GM12872 (cell line): ENCODE data around the gene TMEM98.

Experiments
- TF ChIP-seq, protein P1 (sequence below): IDR thresholded peaks from 3 replicates; pipeline ENCODE4 v1.5.1; 2011; ENCODE audit warnings: low read depth, mild to moderate bottlenecking, low read length, moderate library complexity; ENCODE audit not compliant: insufficient read depth

TMEM98 gene

DNA sequence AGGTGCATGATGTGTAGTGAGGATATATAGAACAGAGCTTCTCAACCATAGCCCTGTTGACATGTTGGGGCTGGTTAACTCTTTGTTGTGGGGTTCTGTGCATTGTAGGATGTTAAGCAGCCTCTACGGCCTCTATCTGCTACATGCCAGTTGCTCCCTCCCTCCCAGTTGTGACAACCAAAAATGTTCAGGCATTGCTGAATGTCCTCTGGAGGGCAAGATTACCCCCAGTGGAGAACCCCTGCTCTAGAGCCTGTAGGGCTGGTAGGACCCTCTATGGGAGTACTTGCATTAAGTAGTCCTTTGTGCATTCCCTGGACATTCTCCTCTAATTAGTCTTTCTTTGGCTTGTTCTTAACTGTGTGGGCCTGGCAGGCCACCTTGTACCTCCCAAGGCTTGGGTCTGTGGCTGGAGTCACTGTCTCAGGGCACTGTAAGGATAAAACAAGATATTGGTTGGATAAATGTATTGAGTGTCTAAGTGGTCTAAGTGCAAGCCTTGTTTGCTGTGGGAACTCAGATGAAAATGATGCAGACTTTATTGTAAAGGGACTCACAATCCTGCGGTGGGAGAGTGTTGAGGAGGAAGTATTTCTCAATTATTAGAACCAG, 31.2 kb upstream of the TMEM98 start:
- TF ChIP-seq, protein P1, sequence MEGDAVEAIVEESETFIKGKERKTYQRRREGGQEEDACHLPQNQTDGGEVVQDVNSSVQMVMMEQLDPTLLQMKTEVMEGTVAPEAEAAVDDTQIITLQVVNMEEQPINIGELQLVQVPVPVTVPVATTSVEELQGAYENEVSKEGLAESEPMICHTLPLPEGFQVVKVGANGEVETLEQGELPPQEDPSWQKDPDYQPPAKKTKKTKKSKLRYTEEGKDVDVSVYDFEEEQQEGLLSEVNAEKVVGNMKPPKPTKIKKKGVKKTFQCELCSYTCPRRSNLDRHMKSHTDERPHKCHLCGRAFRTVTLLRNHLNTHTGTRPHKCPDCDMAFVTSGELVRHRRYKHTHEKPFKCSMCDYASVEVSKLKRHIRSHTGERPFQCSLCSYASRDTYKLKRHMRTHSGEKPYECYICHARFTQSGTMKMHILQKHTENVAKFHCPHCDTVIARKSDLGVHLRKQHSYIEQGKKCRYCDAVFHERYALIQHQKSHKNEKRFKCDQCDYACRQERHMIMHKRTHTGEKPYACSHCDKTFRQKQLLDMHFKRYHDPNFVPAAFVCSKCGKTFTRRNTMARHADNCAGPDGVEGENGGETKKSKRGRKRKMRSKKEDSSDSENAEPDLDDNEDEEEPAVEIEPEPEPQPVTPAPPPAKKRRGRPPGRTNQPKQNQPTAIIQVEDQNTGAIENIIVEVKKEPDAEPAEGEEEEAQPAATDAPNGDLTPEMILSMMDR: no peak

DNA sequence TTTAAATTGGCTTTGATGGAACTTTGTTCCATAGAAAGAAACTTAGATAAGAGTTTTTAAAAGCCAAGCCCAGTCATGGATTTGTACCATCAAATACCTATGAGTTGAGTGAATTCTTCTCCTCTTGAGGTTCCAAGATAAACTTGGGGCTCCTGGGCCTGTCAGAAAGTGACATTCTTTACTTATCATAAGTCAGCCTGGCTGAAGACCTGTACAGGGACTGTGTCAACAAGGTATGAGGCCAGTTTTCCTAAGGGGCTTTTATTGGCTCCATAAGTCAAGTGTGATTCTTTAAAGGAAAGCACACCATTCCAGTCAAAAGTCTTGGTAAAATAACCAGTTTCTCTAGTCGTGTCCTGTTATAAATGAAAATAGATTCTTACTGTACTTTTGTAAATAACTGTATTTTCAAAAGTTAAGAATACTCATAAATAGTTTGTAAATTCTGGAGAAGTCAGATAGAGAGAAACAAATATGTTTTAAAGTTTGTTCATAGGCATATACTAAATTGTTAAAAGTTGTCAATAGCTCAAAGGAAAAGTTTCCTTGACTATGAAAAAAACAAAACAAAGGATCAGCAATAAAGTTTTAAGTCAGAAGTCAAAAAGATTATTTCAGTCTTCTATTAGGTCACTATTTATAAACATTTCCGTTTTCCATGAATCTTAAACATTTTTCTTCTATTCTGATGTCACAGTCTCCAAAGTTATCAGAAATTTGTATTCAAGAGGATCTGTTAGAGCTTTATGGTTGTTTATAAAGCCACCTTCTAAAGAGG, 28.5 kb upstream of the TMEM98 start:
- TF ChIP-seq, protein P1: no peak

DNA sequence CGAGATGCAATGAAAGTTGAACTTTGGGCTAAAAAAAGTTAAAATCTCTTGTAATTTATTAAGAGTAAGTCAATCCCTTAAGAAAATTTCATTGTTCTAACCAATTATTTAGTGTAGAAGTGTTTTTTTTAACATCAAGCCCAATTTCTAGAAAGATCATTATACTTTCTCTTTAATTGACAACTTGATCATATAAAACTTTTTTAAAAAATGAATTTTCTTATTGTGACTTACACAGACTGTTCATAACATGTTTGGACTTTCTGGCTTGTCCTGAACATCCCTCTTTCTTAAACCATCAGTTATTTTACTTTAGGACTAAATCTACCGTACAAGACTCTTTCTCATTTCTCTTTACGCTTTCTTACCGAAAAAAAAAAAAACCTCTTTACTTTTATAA, 26.2 kb upstream of the TMEM98 start:
- TF ChIP-seq, protein P1: no peak

DNA sequence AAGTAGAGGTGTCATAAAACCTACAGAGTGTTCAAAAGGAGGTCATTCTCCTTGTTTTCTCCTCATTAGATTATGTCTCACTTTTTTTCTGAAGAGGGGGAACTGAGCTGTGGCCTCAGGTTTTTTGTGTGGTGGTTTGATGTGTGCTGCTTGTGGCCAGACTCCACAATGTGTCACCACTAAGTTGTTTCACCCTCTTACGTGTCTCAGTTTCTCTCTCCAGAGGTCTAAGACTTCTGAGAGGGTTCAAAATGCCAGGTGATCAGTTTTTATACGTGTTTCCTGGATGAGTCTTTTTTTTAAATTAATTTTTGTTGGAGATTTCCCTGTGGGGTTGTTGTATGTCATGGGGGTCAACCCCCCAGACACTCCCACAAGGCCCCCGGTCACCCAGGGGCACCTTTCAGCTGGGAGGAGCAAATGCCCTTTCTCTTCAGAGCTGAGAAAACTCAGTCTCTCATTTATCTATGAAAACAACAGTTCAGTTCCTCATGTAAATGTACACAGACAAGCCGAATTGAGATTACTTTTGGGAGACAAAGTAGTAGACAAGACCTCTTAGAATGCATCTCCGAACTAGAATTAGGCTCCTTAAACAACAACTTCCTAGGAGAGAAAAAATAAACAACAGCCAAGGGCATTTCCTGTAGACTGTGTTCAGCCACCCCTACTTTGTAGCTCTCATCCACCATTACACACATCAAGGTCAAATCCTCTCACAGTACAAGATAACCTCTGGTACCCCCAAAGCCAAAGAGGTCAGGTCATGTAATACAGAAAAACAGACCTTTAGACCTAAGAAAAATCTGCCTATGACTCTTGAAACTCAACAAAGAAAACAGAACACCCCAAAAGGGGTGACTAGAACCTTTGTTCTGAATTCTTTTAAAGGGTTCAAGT, 23.9 kb upstream of the TMEM98 start:
- TF ChIP-seq, protein P1: no peak

DNA sequence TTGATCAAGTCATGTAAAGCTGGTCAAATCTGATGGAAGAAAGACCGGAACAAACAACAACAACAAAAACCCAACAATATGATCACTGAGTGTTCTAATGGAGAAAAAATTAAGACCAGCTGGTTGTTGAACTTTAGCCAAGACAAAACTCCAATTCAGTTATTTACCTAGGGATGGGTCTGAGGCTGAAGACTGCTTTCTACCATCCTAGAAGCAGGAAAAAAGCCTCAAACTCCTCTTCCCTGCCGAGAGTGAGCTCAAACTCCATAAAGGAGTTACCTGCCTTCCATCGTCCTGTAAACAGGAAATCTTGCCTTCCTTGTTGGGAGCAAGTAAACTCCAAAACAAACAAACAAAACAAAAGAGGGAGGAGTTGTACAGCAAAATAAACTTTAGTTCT, 23.1 kb upstream of the TMEM98 start:
- TF ChIP-seq, protein P1: no peak

DNA sequence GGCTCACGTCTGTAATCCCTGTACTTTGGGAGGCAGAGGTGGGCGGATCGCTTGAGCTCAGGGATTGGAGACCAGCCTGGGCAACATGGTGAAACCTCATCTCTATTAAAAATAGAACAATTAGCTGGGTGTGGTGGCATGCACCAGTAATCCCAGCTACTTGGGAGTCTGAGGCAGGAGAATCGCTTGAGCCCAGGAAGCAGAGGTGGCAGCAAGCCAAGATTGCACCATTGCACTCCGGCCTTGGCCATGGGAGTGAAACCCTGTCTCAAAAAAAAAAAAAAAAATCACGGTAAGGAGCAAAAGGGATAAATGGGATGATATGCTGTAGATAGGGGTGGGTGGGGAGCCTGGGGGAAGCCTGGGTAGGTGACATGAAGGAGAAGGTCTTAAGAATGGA, 20.4 kb upstream of the TMEM98 start:
- TF ChIP-seq, protein P1: no peak

DNA sequence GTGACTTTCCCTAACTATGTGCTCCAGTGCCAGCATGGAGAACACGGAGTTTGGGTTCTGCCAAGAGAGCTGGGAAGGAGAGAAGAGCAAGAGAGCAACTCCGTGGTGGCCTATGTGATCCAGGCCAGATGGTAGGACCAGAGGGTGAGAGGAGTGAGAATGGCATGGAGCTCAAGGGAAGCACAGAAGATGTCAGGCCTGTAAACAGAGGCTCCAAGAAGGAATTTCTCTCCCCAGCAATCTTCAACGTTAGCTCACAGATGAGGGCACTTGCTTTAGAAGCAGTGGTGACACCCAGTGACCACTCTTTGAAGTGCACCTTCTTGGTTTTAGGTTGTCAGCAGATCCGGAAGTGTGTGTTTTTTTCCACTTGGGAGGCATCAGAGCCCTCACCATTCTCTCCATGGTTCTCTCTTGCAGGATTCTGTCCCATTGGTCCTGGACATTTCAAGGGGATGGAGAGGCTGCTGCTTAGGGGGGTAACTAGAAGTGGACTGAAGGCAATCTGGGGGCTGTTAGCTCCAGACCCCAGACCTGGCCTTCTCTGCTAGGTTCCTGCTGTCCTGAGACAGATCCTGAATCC, 18.1 kb upstream of the TMEM98 start:
- TF ChIP-seq, protein P1: peak; percentile 91
